ENCODE data around the gene UBE2V1.

DNA sequence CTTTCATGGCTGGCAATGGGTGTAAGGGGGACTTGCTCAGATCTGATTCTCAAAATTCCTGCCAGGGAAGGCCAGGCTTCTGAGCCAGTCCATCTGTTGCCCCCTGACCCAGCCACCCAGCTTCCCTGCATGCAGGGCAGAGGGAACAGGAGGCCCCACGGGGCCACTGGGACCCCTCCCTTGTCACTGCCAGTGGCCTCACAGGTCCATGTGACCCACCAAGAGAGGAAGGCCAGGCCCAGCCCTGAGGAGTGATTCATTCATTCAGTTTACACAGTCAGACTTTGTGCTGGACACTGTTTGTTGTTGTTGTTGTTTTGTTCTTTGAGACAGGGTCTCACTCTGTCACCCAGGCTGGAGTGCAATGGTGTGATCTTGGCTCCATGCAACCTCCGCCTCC lies 39.5 kb downstream of the UBE2V1 start:
- TF ChIP-seq, protein P1, sequence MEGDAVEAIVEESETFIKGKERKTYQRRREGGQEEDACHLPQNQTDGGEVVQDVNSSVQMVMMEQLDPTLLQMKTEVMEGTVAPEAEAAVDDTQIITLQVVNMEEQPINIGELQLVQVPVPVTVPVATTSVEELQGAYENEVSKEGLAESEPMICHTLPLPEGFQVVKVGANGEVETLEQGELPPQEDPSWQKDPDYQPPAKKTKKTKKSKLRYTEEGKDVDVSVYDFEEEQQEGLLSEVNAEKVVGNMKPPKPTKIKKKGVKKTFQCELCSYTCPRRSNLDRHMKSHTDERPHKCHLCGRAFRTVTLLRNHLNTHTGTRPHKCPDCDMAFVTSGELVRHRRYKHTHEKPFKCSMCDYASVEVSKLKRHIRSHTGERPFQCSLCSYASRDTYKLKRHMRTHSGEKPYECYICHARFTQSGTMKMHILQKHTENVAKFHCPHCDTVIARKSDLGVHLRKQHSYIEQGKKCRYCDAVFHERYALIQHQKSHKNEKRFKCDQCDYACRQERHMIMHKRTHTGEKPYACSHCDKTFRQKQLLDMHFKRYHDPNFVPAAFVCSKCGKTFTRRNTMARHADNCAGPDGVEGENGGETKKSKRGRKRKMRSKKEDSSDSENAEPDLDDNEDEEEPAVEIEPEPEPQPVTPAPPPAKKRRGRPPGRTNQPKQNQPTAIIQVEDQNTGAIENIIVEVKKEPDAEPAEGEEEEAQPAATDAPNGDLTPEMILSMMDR (IDR thresholded peaks at IDR 0.05), result no peak
- TF ChIP-seq POLR2AphosphoS5 (IDR thresholded peaks at IDR 0.05), result no peak
